ENCODE results near the gene C14orf93. TPM values are rescaled to one million over a fixed set of nuclear protein-coding genes. Genes with fewer than 3 reads are reported as not detected.
"Not testable (repeated sequence)": the region's sequence is repeated elsewhere in the genome, so short reads cannot be mapped to it uniquely, and the experiment has no call there.

The C14orf93 gene
- total RNA-seq, 1 experiment from 2014 or later: 8.2 TPM

DNA sequence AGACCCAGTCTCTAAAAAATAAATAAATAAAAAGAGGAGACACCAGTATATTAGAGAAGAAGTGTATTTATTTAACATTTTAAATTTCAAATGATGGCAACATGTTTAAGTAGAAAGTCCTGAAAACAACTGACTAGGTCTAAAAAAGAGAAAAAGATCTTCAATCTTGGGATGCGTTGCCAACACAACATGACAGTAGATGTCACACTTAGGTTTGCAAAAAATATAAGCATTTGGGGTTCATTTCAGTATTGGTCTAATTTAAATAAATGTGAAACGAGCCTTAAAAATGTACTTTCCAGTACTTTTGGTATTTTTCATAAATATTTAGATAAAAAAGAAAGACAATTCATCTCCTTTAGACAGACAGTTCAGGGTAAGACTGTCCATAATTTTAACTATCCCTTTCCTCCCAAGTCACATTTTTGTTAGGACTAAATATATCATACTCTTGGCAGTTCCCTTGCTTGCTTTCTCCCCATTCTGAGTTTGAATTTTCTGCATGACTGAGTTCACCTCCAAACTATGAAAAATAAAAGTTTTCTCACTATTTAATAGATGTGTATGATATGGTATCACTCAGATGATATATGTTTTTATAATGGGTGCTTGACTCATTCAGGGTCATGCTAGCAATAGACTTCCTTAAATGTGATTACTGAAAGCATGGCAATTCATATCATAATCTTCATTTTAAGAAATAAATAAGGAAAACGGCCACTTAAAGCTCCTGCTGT lies 4.3 kb downstream of the C14orf93 start:
- DNase-seq: no peak
- no peaks in the 10 kb centered on the region for H3K9me3 ChIP-seq (ENCODE audit: control insufficient read depth, low read depth, low read length)
- H3K14ac ChIP-seq (ENCODE audit: insufficient read depth, low read length): no peak overlapping the region
- H3K9ac ChIP-seq (ENCODE audit: extremely low read depth, insufficient read length, low read length): no peak overlapping the region
- H3K4ac ChIP-seq (ENCODE audit: low read depth, low read length): no peak overlapping the region
- H3K27ac ChIP-seq (ENCODE audit: insufficient read length, low read depth, low read length): no peak overlapping the region
- no peak overlapping the region for H4K8ac ChIP-seq (replicated peaks; ENCODE audit: insufficient read length, low read depth, low read length)
- H2BK120ac ChIP-seq (ENCODE audit: low read depth, low read length, poor library complexity, severe bottlenecking): no peak overlapping the region
- H3K79me1 ChIP-seq (ENCODE audit: insufficient read depth, low read depth, low read length, poor library complexity, severe bottlenecking): no peaks in the 10 kb centered on the region
- no CpG with 5 or more reads among the region's 3 CpGs for WGBS (ENCODE audit: extremely low coverage, insufficient read length, low lambda C conversion rate)
- H4K91ac ChIP-seq (ENCODE audit: insufficient read length, low read depth, low read length): no peak overlapping the region
- peaks cover 0 to 6% of the 10 kb centered on the region in 2 experiments; a peak in 3 of 5 replicates for H3K9me3 Mint-ChIP-seq
- no peak overlapping the region for H4K5ac ChIP-seq (ENCODE audit: insufficient read length, low read depth, low read length)
- H3T11ph ChIP-seq (ENCODE audit: low read length): no peak overlapping the region
- no peak overlapping the region for H3K4me2 ChIP-seq (ENCODE audit: insufficient read depth, insufficient read length, low read length)
- H4K20me1 ChIP-seq (ENCODE audit: control insufficient read depth, insufficient read depth, insufficient read length): no peaks in the 10 kb centered on the region
- H2BK5ac ChIP-seq (ENCODE audit: insufficient read length, low read length): no peak overlapping the region
- peak overlapping the region; percentile 88 to 90 for H3K4me3 Mint-ChIP-seq
- H2AFZ ChIP-seq (ENCODE audit: low read length): no peak overlapping the region
- peaks cover 17 to 37% of the 10 kb centered on the region in 2 experiments for H3K4me1 Mint-ChIP-seq
- no peak overlapping the region for H3K56ac ChIP-seq (ENCODE audit: insufficient read length, low read depth, low read length)
- no peak overlapping the region for H2BK20ac ChIP-seq (ENCODE audit: low read depth, low read length, poor library complexity, severe bottlenecking)
- H3K18ac ChIP-seq (ENCODE audit: insufficient read length, low read depth, low read length): no peak overlapping the region
- H3K27me3 Mint-ChIP-seq (ENCODE audit: low read depth): no peaks in the 10 kb centered on the region
- H3K27ac Mint-ChIP-seq: no peak overlapping the region; a peak in 2 of 7 replicates
- H2BK12ac ChIP-seq (ENCODE audit: insufficient read length, low read depth, low read length): no peak overlapping the region
- H3K27me3 ChIP-seq (ENCODE audit: insufficient read depth, low read length): no peaks in the 10 kb centered on the region
- H2AK5ac ChIP-seq (ENCODE audit: insufficient read length, low read length): no peak overlapping the region
- TF ChIP-seq, protein P1, sequence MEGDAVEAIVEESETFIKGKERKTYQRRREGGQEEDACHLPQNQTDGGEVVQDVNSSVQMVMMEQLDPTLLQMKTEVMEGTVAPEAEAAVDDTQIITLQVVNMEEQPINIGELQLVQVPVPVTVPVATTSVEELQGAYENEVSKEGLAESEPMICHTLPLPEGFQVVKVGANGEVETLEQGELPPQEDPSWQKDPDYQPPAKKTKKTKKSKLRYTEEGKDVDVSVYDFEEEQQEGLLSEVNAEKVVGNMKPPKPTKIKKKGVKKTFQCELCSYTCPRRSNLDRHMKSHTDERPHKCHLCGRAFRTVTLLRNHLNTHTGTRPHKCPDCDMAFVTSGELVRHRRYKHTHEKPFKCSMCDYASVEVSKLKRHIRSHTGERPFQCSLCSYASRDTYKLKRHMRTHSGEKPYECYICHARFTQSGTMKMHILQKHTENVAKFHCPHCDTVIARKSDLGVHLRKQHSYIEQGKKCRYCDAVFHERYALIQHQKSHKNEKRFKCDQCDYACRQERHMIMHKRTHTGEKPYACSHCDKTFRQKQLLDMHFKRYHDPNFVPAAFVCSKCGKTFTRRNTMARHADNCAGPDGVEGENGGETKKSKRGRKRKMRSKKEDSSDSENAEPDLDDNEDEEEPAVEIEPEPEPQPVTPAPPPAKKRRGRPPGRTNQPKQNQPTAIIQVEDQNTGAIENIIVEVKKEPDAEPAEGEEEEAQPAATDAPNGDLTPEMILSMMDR (conservative IDR thresholded peaks at IDR 0.05): no peak
- H3K23ac ChIP-seq (ENCODE audit: insufficient read length, low read depth, low read length): no peak overlapping the region
- H3K4me1 ChIP-seq (ENCODE audit: insufficient read depth, low read length): peaks cover 5% of the 10 kb centered on the region; the same call in 1 of the 2 replicates
- no peaks in the 10 kb centered on the region for H3K23me2 ChIP-seq (ENCODE audit: insufficient read length, low read depth, low read length, poor library complexity, severe bottlenecking)
- peaks cover 0 to 9% (median 4%) of the 10 kb centered on the region in 3 experiments; a peak in 3 of 7 replicates for H3K36me3 Mint-ChIP-seq (ENCODE audit: insufficient read depth in 1 of 3, low read depth in 3 of 3)
- no peaks in the 10 kb centered on the region for H3K79me2 ChIP-seq (ENCODE audit: insufficient read depth, low read length)
- H2BK15ac ChIP-seq (ENCODE audit: low read depth, low read length): no peak overlapping the region

GRCh38 chr14:23004274-23004673 lies 5.7 kb downstream of the C14orf93 start:
- H3K9ac ChIP-seq (ENCODE audit: extremely low read depth, insufficient read length, low read length); H4K20me1 ChIP-seq (ENCODE audit: control insufficient read depth, insufficient read depth, insufficient read length); H3K9me3 ChIP-seq (ENCODE audit: control insufficient read depth, low read depth, low read length); H3K23me2 ChIP-seq (ENCODE audit: insufficient read length, low read depth, low read length, poor library complexity, severe bottlenecking); H4K5ac ChIP-seq (ENCODE audit: insufficient read length, low read depth, low read length); H3K14ac ChIP-seq (ENCODE audit: insufficient read depth, low read length); H3K4me2 ChIP-seq (ENCODE audit: insufficient read depth, insufficient read length, low read length); H3K27me3 Mint-ChIP-seq (ENCODE audit: low read depth); H3K4me1 ChIP-seq (ENCODE audit: insufficient read depth, low read length); H2BK120ac ChIP-seq (ENCODE audit: low read depth, low read length, poor library complexity, severe bottlenecking); H3K27ac Mint-ChIP-seq; H2BK15ac ChIP-seq (ENCODE audit: low read depth, low read length); H3K79me1 ChIP-seq (ENCODE audit: insufficient read depth, low read depth, low read length, poor library complexity, severe bottlenecking); H3K36me3 Mint-ChIP-seq (ENCODE audit: insufficient read depth in 1 of 3, low read depth in 3 of 3); H3K9me3 Mint-ChIP-seq; H2BK5ac ChIP-seq (ENCODE audit: insufficient read length, low read length); H3K27me3 ChIP-seq (ENCODE audit: insufficient read depth, low read length); H2AK5ac ChIP-seq (ENCODE audit: insufficient read length, low read length); H3K79me2 ChIP-seq (ENCODE audit: insufficient read depth, low read length); H3K18ac ChIP-seq (ENCODE audit: insufficient read length, low read depth, low read length); H3K4ac ChIP-seq (ENCODE audit: low read depth, low read length); H4K91ac ChIP-seq (ENCODE audit: insufficient read length, low read depth, low read length); DNase-seq; H3K4me3 Mint-ChIP-seq; H3K56ac ChIP-seq (ENCODE audit: insufficient read length, low read depth, low read length); H3K27ac ChIP-seq (ENCODE audit: insufficient read length, low read depth, low read length); H3T11ph ChIP-seq (ENCODE audit: low read length); H2BK12ac ChIP-seq (ENCODE audit: insufficient read length, low read depth, low read length); H4K8ac ChIP-seq (replicated peaks; ENCODE audit: insufficient read length, low read depth, low read length); H2BK20ac ChIP-seq (ENCODE audit: low read depth, low read length, poor library complexity, severe bottlenecking); H3K23ac ChIP-seq (ENCODE audit: insufficient read length, low read depth, low read length); H2AFZ ChIP-seq (ENCODE audit: low read length): not testable (repeated sequence)
- WGBS (ENCODE audit: extremely low coverage, insufficient read length, low lambda C conversion rate): no CpG with 5 or more reads among the region's 4 CpGs
- H3K4me1 Mint-ChIP-seq: peaks cover 17 to 27% of the 10 kb centered on the region in 2 experiments

Data from H9 (cell line).